Loucy (cell line): ENCODE measurements around the gene PPFIA4.
"Not testable (repeated sequence)": the region's sequence is repeated elsewhere in the genome, so short reads cannot be mapped to it uniquely, and the experiment has no call there.

Experiments
- H2AFZ ChIP-seq: fragments of 200-600 bp; sonication (generic); 2 replicates; pipeline ENCODE4 v1.6.0; 2016; ENCODE audit warnings: antibody characterized with exemption, mild to moderate bottlenecking, low read length, moderate library complexity
- H3F3A ChIP-seq: fragments of 200-600 bp; 2 replicates; pipeline ENCODE4 v1.6.0; 2016; ENCODE audit warnings: antibody characterized with exemption, low read depth, mild to moderate bottlenecking
- H3K27me3 ChIP-seq: fragments of 200-600 bp; sonication (generic); 2 replicates; pipeline ENCODE4 v1.6.1; 2014; ENCODE audit warnings: low read length, mild to moderate bottlenecking; ENCODE audit not compliant: insufficient read depth, poor library complexity, severe bottlenecking
- H3K36me3 ChIP-seq: fragments of 200-600 bp; sonication (generic); 2 replicates; pipeline ENCODE4 v1.6.1; 2016; ENCODE audit warnings: low read length; ENCODE audit not compliant: insufficient read depth
- H3K4me1 ChIP-seq: fragments of 200-600 bp; sonication (generic); 2 replicates; pipeline ENCODE4 v1.5.1; 2014; ENCODE audit warnings: low read length, mild to moderate bottlenecking; ENCODE audit not compliant: insufficient read depth, poor library complexity, severe bottlenecking
- H3K4me2 ChIP-seq: fragments of 200-600 bp; sonication (generic); 2 replicates; pipeline ENCODE4 v1.6.0; 2014; ENCODE audit warnings: antibody characterized with exemption, low read length, low read depth, mild to moderate bottlenecking; ENCODE audit not compliant: poor library complexity, severe bottlenecking
- H3K4me3 ChIP-seq: fragments of 200-600 bp; sonication (generic); 2 replicates; pipeline ENCODE4 v1.5.1; 2014; ENCODE audit warnings: low read length, mild to moderate bottlenecking, mixed read lengths; ENCODE audit not compliant: poor library complexity, severe bottlenecking
- H3K79me2 ChIP-seq: fragments of 200-600 bp; sonication (generic); 2 replicates; pipeline ENCODE4 v1.6.1; 2014; ENCODE audit warnings: low read length; ENCODE audit not compliant: insufficient read depth
- H3K9ac ChIP-seq: fragments of 200-600 bp; sonication (generic); 2 replicates; pipeline ENCODE4 v1.6.0; 2014; ENCODE audit warnings: mild to moderate bottlenecking, low read depth, low read length, moderate library complexity; ENCODE audit not compliant: poor library complexity, severe bottlenecking
- H3K9me2 ChIP-seq: fragments of 200-600 bp; sonication (generic); replicated peaks from 2 replicates; pipeline ENCODE4 v1.6.1; 2016; ENCODE audit warnings: low read depth, low read length, mixed read lengths
- H3K9me3 ChIP-seq: fragments of 200-600 bp; sonication (generic); 2 replicates; pipeline ENCODE4 v1.6.1; 2014; ENCODE audit warnings: mild to moderate bottlenecking, antibody characterized with exemption, low read length, low read depth; ENCODE audit not compliant: insufficient read depth
- H4K20me1 ChIP-seq: fragments of 200-600 bp; sonication (generic); 2 replicates; pipeline ENCODE4 v1.6.0; 2014; ENCODE audit warnings: antibody characterized with exemption, low read length, mild to moderate bottlenecking; ENCODE audit not compliant: insufficient read depth, poor library complexity, severe bottlenecking
- EZH2phosphoT487 ChIP-seq: fragments of 200-600 bp; IDR thresholded peaks from 2 replicates; pipeline ENCODE4 v1.6.1; 2018; ENCODE audit warnings: antibody characterized with exemption, mild to moderate bottlenecking, moderate library complexity, borderline replicate concordance
- TF ChIP-seq, protein P1 (sequence below): fragments of 200-600 bp; sonication (generic); conservative IDR thresholded peaks from 2 replicates; pipeline ENCODE4 v1.5.1; 2014; ENCODE audit warnings: mild to moderate bottlenecking, antibody characterized with exemption, low read length

The PPFIA4 gene

DNA sequence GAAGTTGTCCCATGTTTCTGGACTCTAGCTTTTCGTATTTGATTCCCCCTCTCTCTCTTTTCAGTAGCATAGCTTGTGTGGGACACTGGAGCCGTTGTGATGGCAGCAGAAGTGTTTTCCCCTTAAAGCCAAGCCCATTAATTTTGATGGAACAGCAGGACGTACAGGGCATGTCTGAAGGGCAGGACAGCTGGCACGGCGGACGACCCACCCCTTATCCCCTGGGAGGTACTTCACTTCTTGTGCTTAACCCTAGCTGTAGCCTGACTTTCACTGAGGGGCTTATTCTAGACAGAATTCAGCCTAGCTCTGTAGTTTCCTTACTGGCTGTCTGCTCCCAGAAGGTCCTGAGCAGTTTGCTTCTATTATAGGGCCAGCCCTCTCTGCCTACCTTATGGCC lies 8.6 kb upstream of the PPFIA4 start:
- Histone ChIP-seq H3K9me2 (no peaks in the 10 kb centered on the region), H3K27me3 (no peaks in the 10 kb centered on the region), H3K9me3 (no peaks in the 10 kb centered on the region), H3F3A (no peaks in the 10 kb centered on the region), H3K79me2 (peaks cover 18% of the 10 kb centered on the region), H3K9ac (no peak overlapping the region), H3K4me2 (no peak overlapping the region), H3K36me3 (peaks cover 92% of the 10 kb centered on the region), H3K4me1 (no peaks in the 10 kb centered on the region), H2AFZ (no peak overlapping the region), H4K20me1 (peaks cover 12% of the 10 kb centered on the region), H3K4me3 (no peak overlapping the region)
- no peak for TF ChIP-seq EZH2phosphoT487
- TF ChIP-seq, protein P1, sequence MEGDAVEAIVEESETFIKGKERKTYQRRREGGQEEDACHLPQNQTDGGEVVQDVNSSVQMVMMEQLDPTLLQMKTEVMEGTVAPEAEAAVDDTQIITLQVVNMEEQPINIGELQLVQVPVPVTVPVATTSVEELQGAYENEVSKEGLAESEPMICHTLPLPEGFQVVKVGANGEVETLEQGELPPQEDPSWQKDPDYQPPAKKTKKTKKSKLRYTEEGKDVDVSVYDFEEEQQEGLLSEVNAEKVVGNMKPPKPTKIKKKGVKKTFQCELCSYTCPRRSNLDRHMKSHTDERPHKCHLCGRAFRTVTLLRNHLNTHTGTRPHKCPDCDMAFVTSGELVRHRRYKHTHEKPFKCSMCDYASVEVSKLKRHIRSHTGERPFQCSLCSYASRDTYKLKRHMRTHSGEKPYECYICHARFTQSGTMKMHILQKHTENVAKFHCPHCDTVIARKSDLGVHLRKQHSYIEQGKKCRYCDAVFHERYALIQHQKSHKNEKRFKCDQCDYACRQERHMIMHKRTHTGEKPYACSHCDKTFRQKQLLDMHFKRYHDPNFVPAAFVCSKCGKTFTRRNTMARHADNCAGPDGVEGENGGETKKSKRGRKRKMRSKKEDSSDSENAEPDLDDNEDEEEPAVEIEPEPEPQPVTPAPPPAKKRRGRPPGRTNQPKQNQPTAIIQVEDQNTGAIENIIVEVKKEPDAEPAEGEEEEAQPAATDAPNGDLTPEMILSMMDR: no peak

DNA sequence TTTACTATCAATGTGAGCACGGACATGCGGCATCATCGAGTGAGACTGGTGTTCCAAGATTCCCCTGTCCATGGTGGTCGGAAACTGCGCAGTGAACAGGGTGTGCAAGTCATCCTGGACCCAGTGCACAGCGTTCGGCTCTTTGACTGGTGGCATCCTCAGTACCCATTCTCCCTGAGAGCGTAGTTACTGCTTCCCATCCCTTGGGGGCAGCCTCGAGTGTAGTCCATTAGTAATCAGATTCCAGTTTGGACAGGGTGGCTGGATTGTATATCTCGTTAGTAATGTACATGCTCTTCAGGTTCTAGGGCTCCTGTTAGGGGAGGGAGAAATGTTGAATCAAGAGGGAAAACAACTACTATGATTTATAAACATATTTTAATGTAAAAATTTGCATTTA lies 3.4 kb upstream of the PPFIA4 start:
- not testable (repeated sequence) for H4K20me1 ChIP-seq, H3K9me2 ChIP-seq, H3F3A ChIP-seq, H3K9ac ChIP-seq, H3K4me3 ChIP-seq, H2AFZ ChIP-seq, H3K79me2 ChIP-seq, H3K4me2 ChIP-seq, H3K27me3 ChIP-seq, H3K9me3 ChIP-seq, H3K4me1 ChIP-seq
- peaks cover 65% of the 10 kb centered on the region for H3K36me3 ChIP-seq

DNA sequence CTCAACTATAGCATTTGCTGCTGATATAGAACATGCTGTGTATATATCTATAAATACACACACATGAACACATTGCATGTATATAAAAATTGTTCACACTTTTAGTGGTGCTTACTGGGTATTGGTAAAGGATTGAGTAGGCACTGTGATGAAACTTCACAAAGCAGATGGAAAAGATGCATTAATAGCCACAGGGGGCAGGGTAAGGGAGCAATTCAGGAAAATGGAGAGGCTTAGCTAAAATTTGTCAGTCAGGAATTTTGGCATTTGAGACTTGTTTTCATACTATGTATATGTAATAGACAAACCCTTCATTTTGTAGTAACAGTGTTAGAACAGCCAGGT lies 633 bp upstream of the PPFIA4 start:
- H3K79me2 ChIP-seq: no peaks in the 10 kb centered on the region
- no peaks in the 10 kb centered on the region for H3K9me2 ChIP-seq
- no peak for TF ChIP-seq EZH2phosphoT487
- TF ChIP-seq, protein P1: no peak
- no peak overlapping the region for H3K4me2 ChIP-seq
- H3K4me1 ChIP-seq: no peaks in the 10 kb centered on the region
- no peaks in the 10 kb centered on the region for H3K27me3 ChIP-seq
- H3K9me3 ChIP-seq: no peaks in the 10 kb centered on the region
- H4K20me1 ChIP-seq: peaks cover 3% of the 10 kb centered on the region
- no peaks in the 10 kb centered on the region for H3F3A ChIP-seq
- H3K4me3 ChIP-seq: no peak overlapping the region
- peaks cover 38% of the 10 kb centered on the region; the same call in 1 of the 2 replicates for H3K36me3 ChIP-seq
- H2AFZ ChIP-seq: no peak overlapping the region
- H3K9ac ChIP-seq: no peak overlapping the region
